Measurements from ENCODE around the gene TRIM37.

TRIM37 gene

GRCh38 chr17:58993311-58993710 lies 113.4 kb downstream of the TRIM37 start:
- Histone ChIP-seq H3K4me1 (ENCODE audit: control insufficient read depth, insufficient read depth, low read length) (no peaks in the 10 kb centered on the region), H3K4me3 (ENCODE audit: low read depth, low read length) (no peak overlapping the region), H3K27ac (ENCODE audit: extremely low read depth, low read depth, low read length) (no peak overlapping the region), H3K9me3 (ENCODE audit: control insufficient read depth, insufficient read depth, low read depth, low read length) (no peaks in the 10 kb centered on the region), H3K36me3 (ENCODE audit: control insufficient read depth in 2 of 2, insufficient read depth in 1 of 2, low read length in 2 of 2) (peaks cover 5 to 9% of the 10 kb centered on the region in 2 experiments)
- POLR2A ChIA-PET, result no interaction called here
- CTCF ChIA-PET, result interaction anchor here (0.5 to 1.2 kb wide), 5 partner anchors 10 to 474 kb away, joined by 3 to 6 read pairs (median 4); no protein-coding TSS in a partner anchor
- TF ChIP-seq ZNF624 (tag by site-specific recombination; IDR thresholded peaks at IDR 0.05) (no peak), SCRT2 (tag by site-specific recombination; IDR thresholded peaks at IDR 0.05) (no peak), ZIC2 (tag by site-specific recombination; IDR thresholded peaks at IDR 0.05) (no peak), REPIN1 (tag by site-specific recombination; IDR thresholded peaks at IDR 0.05; ENCODE audit: low read depth) (no peak), WT1 (tag by site-specific recombination; IDR thresholded peaks at IDR 0.05) (no peak), ZXDB (tag by site-specific recombination; IDR thresholded peaks at IDR 0.05) (no peak), ZNF112 (tag by site-specific recombination; IDR thresholded peaks at IDR 0.05) (no peak)

GRCh38 chr17:58991718-58992331 lies 114.9 kb downstream of the TRIM37 start:
- Histone ChIP-seq H3K4me1 (ENCODE audit: control insufficient read depth, insufficient read depth, low read length) (no peaks in the 10 kb centered on the region), H3K4me3 (ENCODE audit: low read depth, low read length) (no peak overlapping the region), H3K27ac (ENCODE audit: extremely low read depth, low read depth, low read length) (no peak overlapping the region), H3K9me3 (ENCODE audit: control insufficient read depth, insufficient read depth, low read depth, low read length) (no peaks in the 10 kb centered on the region), H3K36me3 (ENCODE audit: control insufficient read depth in 2 of 2, insufficient read depth in 1 of 2, low read length in 2 of 2) (peaks cover 4 to 5% of the 10 kb centered on the region in 2 experiments)
- no peak for TF ChIP-seq ZNF654 (tag by site-specific recombination; IDR thresholded peaks at IDR 0.05; ENCODE audit: low read depth)
- no peak for TF ChIP-seq SP2 (tag by site-specific recombination; IDR thresholded peaks at IDR 0.05)
- TF ChIP-seq GLIS2 (tag by site-specific recombination; IDR thresholded peaks at IDR 0.05), result no peak
- TF ChIP-seq ZNF600 (tag by site-specific recombination; IDR thresholded peaks at IDR 0.05), result no peak
- TF ChIP-seq BCL11B (tag by site-specific recombination; IDR thresholded peaks at IDR 0.05; ENCODE audit: low read depth), result no peak
- no peak for TF ChIP-seq ZBTB11 (tag by site-specific recombination; conservative IDR thresholded peaks at IDR 0.05; ENCODE audit: low read depth)
- TF ChIP-seq ZNF660 (tag by site-specific recombination; IDR thresholded peaks at IDR 0.05), result no peak
- no peak for TF ChIP-seq SP3 (tag by site-specific recombination; IDR thresholded peaks at IDR 0.05)
- no peak for TF ChIP-seq FEZF1 (tag by site-specific recombination; IDR thresholded peaks at IDR 0.05)
- TF ChIP-seq ZNF510 (tag by site-specific recombination; IDR thresholded peaks at IDR 0.05; ENCODE audit: insufficient replicate concordance), result no peak
- no peak for TF ChIP-seq ZNF223 (tag by site-specific recombination; IDR thresholded peaks at IDR 0.05)
- no peak for TF ChIP-seq MZF1 (tag by site-specific recombination; IDR thresholded peaks at IDR 0.05; ENCODE audit: borderline replicate concordance)
- TF ChIP-seq SALL2 (tag by site-specific recombination; IDR thresholded peaks at IDR 0.05; ENCODE audit: borderline replicate concordance), result no peak
- TF ChIP-seq ZNF138 (tag by site-specific recombination; IDR thresholded peaks at IDR 0.05; ENCODE audit: borderline replicate concordance), result no peak
- no peak for TF ChIP-seq ZBTB8A (tag by site-specific recombination; IDR thresholded peaks at IDR 0.05)
- no peak for TF ChIP-seq ZNF423 (tag by site-specific recombination; IDR thresholded peaks at IDR 0.05)
- TF ChIP-seq ZNF248 (tag by site-specific recombination; IDR thresholded peaks at IDR 0.05), result no peak
- no peak for TF ChIP-seq SCRT1 (tag by site-specific recombination; IDR thresholded peaks at IDR 0.05; ENCODE audit: borderline replicate concordance)
- no peak for TF ChIP-seq HOXC10 (CRISPR knock-in tag; IDR thresholded peaks at IDR 0.05)
- TF ChIP-seq ZFHX2 (tag by site-specific recombination; conservative IDR thresholded peaks at IDR 0.05), result no peak
- ChIA-PET POLR2A (interaction anchor here (0.6 to 1.2 kb wide), 2 partner anchors 115 to 218 kb away, joined by 4 to 11 read pairs; partner anchors contain the start of genes SMG8 and TRIM37), CTCF (interaction anchor here (0.5 to 1.0 kb wide), 2 partner anchors 13 to 149 kb away, joined by 3 read pairs; no protein-coding TSS in a partner anchor)
